ENCODE measurements around the gene GARRE1.

GARRE1 gene

DNA sequence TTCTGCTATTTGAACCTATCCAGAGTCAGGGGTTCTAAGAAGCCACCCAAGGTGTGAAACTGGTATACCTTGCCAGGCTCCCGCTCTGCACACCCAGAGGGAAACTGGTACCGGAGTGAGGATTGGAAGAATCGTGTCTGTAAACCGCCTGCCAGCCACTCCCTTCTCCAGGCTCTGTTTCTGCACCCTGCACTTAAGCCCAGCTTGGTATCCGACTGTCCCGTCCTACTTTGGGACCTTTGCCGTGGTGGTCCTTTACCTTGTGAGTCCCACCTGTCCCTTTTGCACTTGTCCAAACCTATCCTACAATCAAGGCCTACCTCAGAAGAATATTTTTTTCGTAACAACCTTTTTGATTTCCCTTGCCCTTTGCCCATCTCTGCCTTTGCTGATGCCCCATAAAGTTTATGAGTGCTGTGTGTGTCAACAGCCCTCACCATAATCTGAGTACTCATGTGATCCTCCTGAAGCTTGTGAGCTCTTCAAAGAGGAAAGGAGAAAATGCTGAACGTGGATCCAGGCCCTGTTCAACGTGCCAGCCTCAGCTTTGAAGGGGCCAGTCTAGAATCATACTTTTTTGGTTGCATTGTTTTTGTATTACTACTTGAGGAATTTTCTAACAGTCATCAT, 44.7 kb downstream of the GARRE1 start:
- no peak for DNase-seq

DNA sequence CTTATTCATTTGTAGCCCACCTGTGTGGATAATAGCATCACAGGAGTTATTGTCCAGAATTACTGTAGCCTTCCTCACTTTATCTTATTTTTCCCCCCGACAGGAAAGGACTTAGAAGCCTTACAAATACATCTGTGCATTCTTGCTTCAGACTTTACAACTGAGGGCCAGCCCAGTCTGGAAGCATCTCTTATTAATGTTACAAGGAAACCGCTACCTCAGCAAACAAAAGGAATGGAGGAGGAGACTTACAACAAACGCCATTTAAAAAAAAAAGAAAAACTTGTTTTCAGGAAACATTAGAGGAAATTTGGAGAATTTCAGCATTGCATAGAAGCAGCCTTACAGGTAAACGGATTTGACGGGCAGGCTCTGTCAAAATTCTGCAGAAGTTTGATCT, 45.2 kb downstream of the GARRE1 start:
- no peak for DNase-seq

DNA sequence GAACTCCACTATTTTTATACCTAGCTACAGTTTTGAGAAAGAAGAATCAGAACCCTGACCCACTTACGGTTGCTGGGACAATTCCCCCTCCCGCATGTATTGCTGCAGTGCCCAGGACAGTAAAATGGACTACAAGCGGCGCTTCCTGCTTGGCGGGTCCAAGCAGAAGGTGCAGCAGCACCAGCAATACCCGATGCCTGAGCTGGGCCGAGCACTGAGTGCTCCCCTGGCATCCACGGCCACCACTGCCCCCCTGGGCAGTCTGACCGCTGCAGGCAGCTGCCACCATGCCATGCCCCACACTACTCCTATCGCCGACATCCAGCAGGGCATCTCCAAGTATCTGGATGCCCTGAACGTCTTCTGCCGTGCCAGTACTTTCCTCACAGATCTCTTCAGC, 46.0 kb downstream of the GARRE1 start:
- DNase-seq, result no peak

DNA sequence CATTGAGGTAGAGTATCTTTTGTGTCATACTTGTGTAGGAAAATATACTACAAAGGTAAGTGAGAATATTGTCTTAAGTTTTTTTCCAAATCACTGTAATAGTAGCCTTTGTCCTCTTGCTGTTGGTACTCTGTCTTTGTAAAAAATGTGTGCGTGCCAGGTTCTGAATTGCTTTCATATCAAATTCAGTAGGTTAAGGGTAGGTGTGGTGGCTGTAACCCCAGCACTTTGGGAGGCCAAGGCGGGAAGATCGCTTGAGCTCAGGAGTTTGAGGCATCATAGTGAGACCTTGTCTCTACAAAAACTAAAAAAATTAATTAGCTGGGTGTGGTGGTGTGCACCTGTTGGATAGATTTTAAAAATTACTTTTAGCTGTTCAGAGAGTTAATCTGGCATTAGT, 46.6 kb downstream of the GARRE1 start:
- no peak for DNase-seq
